Sigmoid colon (tissue), 4 donors: ENCODE measurements around the gene SETBP1.

Experiments used
- EP300 ChIP-seq, 4 donors: sonication (generic); formaldehyde crosslinking; IDR thresholded peaks; one replicate each; pipeline ENCODE4 v1.6.1; 2017; ENCODE audit warnings: antibody characterized with exemption in 4 of 4
- POLR2A ChIP-seq, 2 donors: fragments of 450-650 bp; IDR thresholded peaks; one replicate each; pipeline ENCODE4 v1.6.1; 2016; ENCODE audit warnings: antibody characterized with exemption in 2 of 2, mild to moderate bottlenecking in 2 of 2, moderate library complexity in 2 of 2
- TF ChIP-seq, protein P1 (sequence below), 4 experiments: fragments of 450-650 bp in 3 of 4; fragments of 200-600 bp in 1 of 4; IDR thresholded peaks; one replicate each; pipeline ENCODE4 v1.5.1; 2016 to 2019; ENCODE audit warnings: antibody characterized with exemption in 4 of 4, mild to moderate bottlenecking in 3 of 4, moderate library complexity in 2 of 4

DNA sequence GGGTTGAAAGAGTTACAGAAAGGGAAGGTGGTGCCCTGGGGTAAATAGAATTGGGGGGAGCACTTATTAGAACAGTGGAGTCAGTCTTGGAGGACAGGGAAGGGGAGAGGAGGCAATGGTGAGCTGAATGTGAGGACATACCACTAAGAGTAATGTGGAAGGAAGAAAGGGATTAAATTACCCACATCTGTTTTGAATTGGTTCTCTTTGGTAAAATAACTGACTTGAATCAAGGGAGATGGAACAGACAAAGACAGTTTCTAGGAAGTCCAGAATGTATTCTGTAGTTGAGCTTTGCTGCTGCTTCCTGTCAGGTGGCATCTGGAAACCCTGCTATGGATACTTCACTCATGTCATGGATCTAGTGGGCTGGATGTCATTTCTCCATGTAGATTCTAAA, 6.7 kb downstream of the SETBP1 start:
- TF ChIP-seq, protein P1, sequence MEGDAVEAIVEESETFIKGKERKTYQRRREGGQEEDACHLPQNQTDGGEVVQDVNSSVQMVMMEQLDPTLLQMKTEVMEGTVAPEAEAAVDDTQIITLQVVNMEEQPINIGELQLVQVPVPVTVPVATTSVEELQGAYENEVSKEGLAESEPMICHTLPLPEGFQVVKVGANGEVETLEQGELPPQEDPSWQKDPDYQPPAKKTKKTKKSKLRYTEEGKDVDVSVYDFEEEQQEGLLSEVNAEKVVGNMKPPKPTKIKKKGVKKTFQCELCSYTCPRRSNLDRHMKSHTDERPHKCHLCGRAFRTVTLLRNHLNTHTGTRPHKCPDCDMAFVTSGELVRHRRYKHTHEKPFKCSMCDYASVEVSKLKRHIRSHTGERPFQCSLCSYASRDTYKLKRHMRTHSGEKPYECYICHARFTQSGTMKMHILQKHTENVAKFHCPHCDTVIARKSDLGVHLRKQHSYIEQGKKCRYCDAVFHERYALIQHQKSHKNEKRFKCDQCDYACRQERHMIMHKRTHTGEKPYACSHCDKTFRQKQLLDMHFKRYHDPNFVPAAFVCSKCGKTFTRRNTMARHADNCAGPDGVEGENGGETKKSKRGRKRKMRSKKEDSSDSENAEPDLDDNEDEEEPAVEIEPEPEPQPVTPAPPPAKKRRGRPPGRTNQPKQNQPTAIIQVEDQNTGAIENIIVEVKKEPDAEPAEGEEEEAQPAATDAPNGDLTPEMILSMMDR (IDR thresholded peaks at IDR 0.05), result no peak
- no peak for TF ChIP-seq POLR2A (IDR thresholded peaks at IDR 0.05)
- no peak for TF ChIP-seq EP300 (IDR thresholded peaks at IDR 0.05)
